C4-2B (cell line): ENCODE data around the gene BMP7.

ENCODE experiments used
- H3K27ac ChIP-seq: fragments of 450-650 bp; 2 replicates; pipeline ENCODE4 v1.5.1; 2017
- CTCF ChIP-seq: fragments of 450-650 bp; conservative IDR thresholded peaks from 2 replicates; pipeline ENCODE4 v1.5.1; 2017; ENCODE audit warnings: mild to moderate bottlenecking
- ZFX ChIP-seq: fragments of 450-650 bp; IDR thresholded peaks from 2 replicates; pipeline ENCODE4 v1.6.1; 2017

Gene BMP7

DNA sequence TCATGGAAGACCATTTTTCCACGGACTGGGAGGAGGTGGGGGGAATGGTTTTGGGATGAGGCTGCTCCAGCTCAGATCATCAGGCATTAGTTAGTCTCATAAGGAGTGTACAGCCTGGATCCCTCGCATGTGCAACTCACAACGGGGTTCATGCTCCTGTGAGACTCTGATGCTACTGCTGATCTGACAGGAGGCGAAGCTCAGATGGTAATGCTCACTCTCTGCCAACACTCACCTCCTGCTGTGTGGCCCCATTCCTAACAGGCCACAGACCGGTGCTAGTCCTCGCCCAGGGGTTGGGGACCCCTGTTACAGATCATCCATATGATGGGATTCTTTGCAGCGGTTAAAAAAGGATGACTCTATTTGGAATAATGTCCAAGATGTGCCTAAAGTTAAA, 27.6 kb upstream of the BMP7 start:
- TF ChIP-seq ZFX (no peak), CTCF (no peak)
- no peak overlapping the region for H3K27ac ChIP-seq

DNA sequence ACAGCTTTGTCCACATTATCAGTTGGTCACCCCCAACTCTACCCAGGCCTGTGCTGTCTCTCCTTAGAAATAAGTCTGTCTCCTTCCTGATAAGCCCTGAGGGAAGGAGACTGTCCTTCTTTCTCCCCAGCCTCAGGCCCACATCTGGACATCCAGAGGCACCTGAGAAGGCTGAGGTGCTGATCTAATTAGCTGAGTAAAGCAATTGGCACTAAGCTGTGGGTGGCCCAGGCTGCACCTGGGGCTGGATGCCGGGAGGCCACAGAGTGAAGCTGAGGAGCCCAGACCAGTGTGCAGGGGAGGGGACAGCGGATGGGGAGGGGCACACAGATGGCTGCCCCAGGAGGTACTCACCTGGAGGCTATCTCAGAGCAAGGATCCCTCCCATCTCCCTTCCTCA, 26.2 kb upstream of the BMP7 start:
- H3K27ac ChIP-seq = no peak overlapping the region
- TF ChIP-seq ZFX (no peak), CTCF (no peak)

DNA sequence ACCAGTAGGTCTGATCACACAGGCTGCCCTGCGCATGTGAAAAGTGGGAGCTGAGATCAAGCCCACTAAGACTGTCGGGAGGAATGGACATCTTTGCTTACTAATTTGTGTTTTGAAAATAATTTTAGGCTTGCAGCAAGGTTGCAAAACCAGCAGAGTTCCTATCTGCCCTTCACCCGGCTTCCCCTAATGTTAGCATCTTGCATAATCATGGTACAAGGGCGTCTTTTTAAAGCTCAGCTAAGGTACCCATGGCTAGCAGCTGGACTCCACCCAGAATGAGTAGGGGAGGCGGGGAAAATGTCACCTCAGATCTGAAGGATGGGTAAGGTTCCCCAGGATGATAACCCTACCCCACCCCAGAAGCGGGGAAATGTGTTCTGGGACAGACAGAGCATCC, 25.3 kb upstream of the BMP7 start:
- no peak overlapping the region for H3K27ac ChIP-seq
- no peak for TF ChIP-seq ZFX
- no peak for TF ChIP-seq CTCF

DNA sequence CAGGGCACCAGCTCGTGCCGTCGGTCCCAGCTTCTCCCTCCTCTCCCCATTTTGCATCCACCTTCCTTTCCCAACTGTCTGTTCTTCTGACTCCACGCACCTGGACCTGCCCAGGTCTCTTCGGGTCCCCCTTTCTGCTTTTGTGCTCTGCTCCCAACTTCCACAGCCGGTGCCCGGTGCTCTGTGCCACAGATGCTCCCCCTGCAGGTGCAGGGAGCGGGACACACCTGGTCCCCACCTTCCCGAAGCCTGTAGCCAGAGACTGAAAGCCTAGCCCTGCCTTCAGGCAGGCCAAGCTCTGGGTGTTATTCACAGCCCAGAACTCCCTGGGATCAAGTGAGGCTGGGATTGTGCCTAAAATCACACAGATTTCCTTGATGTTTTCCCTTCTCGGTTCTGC, 24.6 kb upstream of the BMP7 start:
- H3K27ac ChIP-seq = no peak overlapping the region
- no peak for TF ChIP-seq ZFX
- TF ChIP-seq CTCF = no peak

DNA sequence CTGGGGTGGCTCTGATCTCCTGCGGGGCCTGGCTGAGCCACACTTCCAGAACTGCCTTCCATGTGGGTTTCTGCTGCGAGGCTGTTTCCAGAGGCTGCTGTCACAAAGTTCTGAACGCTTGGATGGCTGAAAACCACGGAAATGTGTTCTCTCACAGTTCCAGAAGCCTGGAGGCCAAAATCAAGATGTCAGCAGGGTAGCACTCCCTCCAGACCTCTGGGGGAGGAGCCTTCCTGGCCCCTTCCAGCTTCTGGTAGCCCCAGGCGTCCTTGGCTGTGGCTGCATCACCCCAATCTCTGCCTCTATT, 23.7 kb upstream of the BMP7 start:
- TF ChIP-seq CTCF (no peak), ZFX (no peak)
- no peak overlapping the region for H3K27ac ChIP-seq

DNA sequence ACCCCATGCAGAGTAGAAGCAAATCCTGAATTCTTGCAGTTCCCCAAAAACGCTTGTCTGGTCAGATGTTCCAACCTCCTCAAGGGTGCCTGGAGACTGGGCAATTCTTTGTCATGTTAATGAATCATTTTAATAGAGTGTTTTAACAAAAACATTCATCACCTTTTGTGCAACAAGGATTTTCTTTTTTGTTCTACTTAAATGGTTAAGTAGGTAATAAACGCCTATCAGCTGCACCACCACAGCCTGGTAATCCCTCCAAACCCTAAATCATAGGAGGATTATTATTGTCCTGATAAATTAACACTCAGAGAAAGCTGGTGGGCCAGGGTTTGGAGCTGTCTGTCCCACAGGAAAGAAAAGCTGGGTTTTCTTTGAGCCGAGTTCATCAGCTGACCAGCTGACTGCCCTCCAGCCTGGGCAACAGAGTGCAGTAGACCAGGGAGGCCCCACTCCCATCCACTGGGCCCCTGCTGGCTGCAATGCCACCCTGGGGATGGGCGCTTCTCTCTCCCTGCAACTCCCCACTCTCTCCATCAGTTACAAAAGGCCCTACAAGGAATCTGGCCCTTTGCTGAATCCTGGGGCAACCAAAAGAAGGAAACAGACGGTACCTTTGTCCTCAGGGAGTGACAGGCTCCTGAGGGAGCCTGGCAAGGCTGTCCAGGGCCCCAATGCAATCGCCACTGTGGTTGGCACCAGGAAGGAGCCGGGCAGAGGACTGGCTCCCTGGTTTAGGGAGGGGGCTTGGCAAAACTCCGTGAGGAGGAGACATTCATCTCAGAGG, 23.1 kb upstream of the BMP7 start:
- TF ChIP-seq ZFX = no peak
- TF ChIP-seq CTCF = no peak
- H3K27ac ChIP-seq = no peak overlapping the region

DNA sequence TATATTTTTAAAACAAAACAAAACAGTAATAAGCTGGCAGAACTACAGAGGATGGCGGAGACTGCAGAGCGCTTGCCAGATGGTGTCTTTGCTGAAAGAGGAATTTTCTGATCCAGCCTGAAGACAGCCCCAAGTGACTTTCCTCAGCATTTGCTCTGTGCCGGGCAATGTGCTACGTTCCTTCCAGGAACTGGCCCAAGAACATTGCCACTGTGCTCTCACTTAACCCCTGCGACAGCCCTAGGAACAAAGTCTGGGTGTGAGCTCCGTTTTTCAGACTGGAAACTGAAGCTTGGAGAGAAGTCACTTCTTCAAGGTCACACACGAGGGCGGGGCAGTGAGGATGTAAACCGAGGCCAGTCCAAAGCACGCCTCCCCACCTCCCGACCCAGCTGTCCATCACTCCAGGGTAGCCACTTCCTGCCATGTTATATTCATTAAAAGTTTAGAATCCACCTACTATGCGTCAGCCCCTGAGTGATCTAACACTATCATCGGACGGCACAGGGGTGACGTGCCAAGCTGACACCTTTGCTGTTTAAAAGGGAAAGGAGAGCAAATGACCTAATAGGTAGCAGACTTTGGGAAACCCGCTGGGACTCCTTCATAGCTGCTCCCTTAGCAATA, 22.3 kb upstream of the BMP7 start:
- no peak overlapping the region for H3K27ac ChIP-seq
- TF ChIP-seq ZFX (no peak), CTCF (no peak)
